ENCODE measurements around the gene STAT5B.
"Not testable (repeated sequence)": the region's sequence is repeated elsewhere in the genome, so short reads cannot be mapped to it uniquely, and the experiment has no call there.

Gene STAT5B

GRCh38 chr17:42227849-42228700 is 48.1 kb downstream of the STAT5B start:
- DNase-seq: no peak

- DNase-seq: no peak
Measured at GRCh38 chr17:42225646-42226045, 50.5 kb downstream of the STAT5B start.

GRCh38 chr17:42224651-42225050 is 51.5 kb downstream of the STAT5B start:
- no peak for DNase-seq

GRCh38 chr17:42221886-42222745 is 54.1 kb downstream of the STAT5B start:
- DNase-seq: no peak

GRCh38 chr17:42219280-42219679 is 56.9 kb downstream of the STAT5B start:
- DNase-seq: not testable (repeated sequence)

- DNase-seq: no peak
Measured at GRCh38 chr17:42214156-42214555, 62.0 kb downstream of the STAT5B start.

- DNase-seq: no peak
Measured at GRCh38 chr17:42212382-42212781, 63.8 kb downstream of the STAT5B start.

- DNase-seq: not testable (repeated sequence)
Measured at GRCh38 chr17:42211921-42212341, 64.3 kb downstream of the STAT5B start.

GRCh38 chr17:42210046-42210445 is 66.1 kb downstream of the STAT5B start:
- DNase-seq: no peak

- not testable (repeated sequence) for DNase-seq
Measured at GRCh38 chr17:42206153-42206612, 70.0 kb downstream of the STAT5B start.

- no peak for DNase-seq
Measured at GRCh38 chr17:42203354-42203753, 72.8 kb downstream of the STAT5B start.

GRCh38 chr17:42202696-42203095 is 73.5 kb downstream of the STAT5B start:
- no peak for DNase-seq

- no peak for DNase-seq
Measured at GRCh38 chr17:42202159-42202558, 74.0 kb downstream of the STAT5B start.

GRCh38 chr17:42201458-42201772 is 74.8 kb downstream of the STAT5B start:
- DNase-seq: no peak

- DNase-seq: no peak
Measured at GRCh38 chr17:42200706-42201457, 75.3 kb downstream of the STAT5B start.

- no peak for DNase-seq
Measured at GRCh38 chr17:42199416-42200011, 76.7 kb downstream of the STAT5B start.

GRCh38 chr17:42198897-42199296 is 77.3 kb downstream of the STAT5B start:
- no peak for DNase-seq

- no peak for DNase-seq
Measured at GRCh38 chr17:42197564-42198156, 78.5 kb downstream of the STAT5B start.

GRCh38 chr17:42193969-42194899 is 82.0 kb downstream of the STAT5B start, which contains the start of gene GHDC:
Gene GHDC, minus strand, starts transcription at chr17:42194494. Its CDS starts 913 bp downstream, at chr17:42193581.
- DNase-seq: peak; percentile 23

GRCh38 chr17:42193216-42193968 is 82.8 kb downstream of the STAT5B start:
- no peak for DNase-seq

All from T1000 (cell line).